Memory B cell (primary cell): ENCODE data around the gene STIP1.

Experiments
- ATAC-seq: fragments of 150-1000 bp; cut with Tn5 transposase; 2 replicates; pipeline ENCODE4 v1.10.0; 2021; ENCODE audit warnings: low read depth, mild to moderate bottlenecking, moderate library complexity
- DNase-seq, 2 donors: peaks; one replicate each; pipeline ENCODE4 v3.0.0; 2022; ENCODE audit warnings: low spot score in 2 of 2
- H3K27ac Mint-ChIP-seq: one replicate; pipeline ENCODE4 v1.8.0; 2022; ENCODE audit warnings: mild to moderate bottlenecking, moderate library complexity, mixed read lengths
- H3K27me3 Mint-ChIP-seq: one replicate; pipeline ENCODE4 v1.8.0; 2022; ENCODE audit warnings: mixed read lengths
- H3K36me3 Mint-ChIP-seq: one replicate; pipeline ENCODE4 v1.8.0; 2022; ENCODE audit warnings: mild to moderate bottlenecking, mixed read lengths
- H3K4me1 Mint-ChIP-seq: one replicate; pipeline ENCODE4 v1.8.0; 2022; ENCODE audit warnings: mixed read lengths
- H3K4me3 Mint-ChIP-seq: one replicate; pipeline ENCODE4 v1.8.0; 2022; ENCODE audit warnings: mild to moderate bottlenecking, moderate library complexity, mixed read lengths
- H3K9me3 Mint-ChIP-seq: one replicate; pipeline ENCODE4 v1.8.0; 2022; ENCODE audit warnings: mixed read lengths

Gene STIP1

DNA sequence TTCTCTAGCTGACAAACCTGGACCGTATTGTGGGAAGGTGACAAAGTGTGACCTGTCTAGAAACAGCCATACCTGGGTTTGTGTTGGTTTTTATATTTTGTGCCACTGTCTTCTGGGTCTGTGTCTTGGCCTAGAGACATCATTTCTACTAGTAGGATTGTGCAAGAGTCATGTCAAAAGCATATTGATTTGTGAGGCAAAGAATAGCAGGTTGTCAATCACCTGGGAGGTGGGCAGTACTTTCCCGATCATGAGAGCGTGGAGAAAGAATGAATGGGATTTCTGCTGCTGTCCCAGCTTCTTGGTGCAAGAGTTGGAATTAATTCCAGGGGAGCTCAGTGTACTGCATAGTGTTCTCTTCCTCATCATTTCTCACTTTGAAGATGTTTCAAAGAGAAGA is 15.6 kb downstream of the STIP1 start:
- H3K4me3 Mint-ChIP-seq = no peak overlapping the region
- H3K36me3 Mint-ChIP-seq = peaks cover 26% of the 10 kb centered on the region
- no peaks in the 10 kb centered on the region for H3K27me3 Mint-ChIP-seq
- H3K27ac Mint-ChIP-seq = no peak overlapping the region
- ATAC-seq (no peak), DNase-seq (no peak)
- peaks cover 15% of the 10 kb centered on the region for H3K4me1 Mint-ChIP-seq
- no peaks in the 10 kb centered on the region for H3K9me3 Mint-ChIP-seq

DNA sequence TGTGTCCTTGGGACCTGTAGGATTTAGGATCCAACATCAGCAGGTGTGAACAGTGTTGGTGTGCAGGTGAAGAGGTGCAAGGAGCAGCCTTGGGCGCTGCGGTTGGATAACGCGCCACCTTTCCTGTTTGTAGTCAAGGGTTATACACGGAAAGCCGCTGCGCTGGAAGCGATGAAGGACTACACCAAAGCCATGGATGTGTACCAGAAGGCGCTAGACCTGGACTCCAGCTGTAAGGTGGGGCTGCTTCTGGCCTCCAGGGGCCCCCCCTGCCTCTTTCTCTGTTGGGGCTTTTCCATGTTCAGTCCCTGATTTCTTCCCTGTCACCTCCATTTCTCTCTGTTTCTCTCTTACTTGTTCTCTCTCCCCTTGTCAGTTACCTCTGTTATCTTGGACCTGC is 17.0 kb downstream of the STIP1 start:
- Mint-ChIP-seq H3K4me3 (no peak overlapping the region), H3K4me1 (peaks cover 19% of the 10 kb centered on the region), H3K9me3 (no peaks in the 10 kb centered on the region), H3K36me3 (peaks cover 22% of the 10 kb centered on the region), H3K27ac (peak overlapping the region; percentile 70), H3K27me3 (no peaks in the 10 kb centered on the region)
- DNase-seq (no peak), ATAC-seq (no peak)

DNA sequence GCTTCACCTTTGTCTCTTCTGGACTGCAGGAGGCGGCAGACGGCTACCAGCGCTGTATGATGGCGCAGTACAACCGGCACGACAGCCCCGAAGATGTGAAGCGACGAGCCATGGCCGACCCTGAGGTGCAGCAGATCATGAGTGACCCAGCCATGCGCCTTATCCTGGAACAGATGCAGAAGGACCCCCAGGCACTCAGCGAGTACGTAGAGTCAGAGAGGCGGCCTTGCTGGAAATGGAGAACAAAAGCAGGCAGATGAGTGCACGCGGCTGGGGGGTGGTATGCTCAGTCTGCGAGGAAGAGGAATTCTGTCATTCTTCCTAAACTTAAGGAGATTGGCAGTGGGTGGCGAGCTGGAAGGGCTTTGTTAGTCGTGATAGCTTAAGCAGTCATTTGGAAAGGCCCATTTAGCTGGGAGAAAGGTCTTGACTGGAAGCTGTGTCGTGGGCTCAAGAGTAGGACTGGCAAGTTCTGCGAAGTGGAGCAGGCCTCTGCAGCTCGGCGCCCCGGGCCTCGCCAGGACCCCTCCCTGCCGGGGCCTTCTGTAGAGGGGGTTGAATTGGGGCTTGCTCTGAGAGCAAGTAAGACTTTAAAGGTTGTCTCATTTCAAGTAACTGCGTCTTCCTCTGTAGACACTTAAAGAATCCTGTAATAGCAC is 17.6 kb downstream of the STIP1 start:
- Mint-ChIP-seq H3K4me1 (peaks cover 23% of the 10 kb centered on the region), H3K27ac (peak overlapping the region; percentile 70), H3K27me3 (no peaks in the 10 kb centered on the region), H3K9me3 (no peaks in the 10 kb centered on the region), H3K4me3 (no peak overlapping the region), H3K36me3 (peaks cover 22% of the 10 kb centered on the region)
- ATAC-seq (no peak), DNase-seq (no peak)

DNA sequence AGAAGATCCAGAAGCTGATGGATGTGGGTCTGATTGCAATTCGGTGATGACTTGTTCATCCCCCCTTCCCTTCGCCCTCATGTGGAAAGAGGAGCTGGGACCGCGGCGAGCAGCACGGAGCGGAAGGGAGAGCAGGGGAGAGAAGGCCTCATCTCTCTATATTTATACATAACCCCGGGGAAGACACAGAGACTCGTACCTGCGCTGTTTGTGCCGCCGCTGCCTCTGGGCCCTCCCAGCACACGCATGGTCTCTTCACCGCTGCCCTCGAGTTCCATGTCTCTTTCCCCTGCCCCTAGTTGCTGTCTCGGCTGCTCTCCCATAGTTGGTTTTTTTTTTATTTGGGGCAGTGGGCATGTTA is 18.1 kb downstream of the STIP1 start:
- Mint-ChIP-seq H3K9me3 (no peaks in the 10 kb centered on the region), H3K36me3 (peaks cover 24% of the 10 kb centered on the region), H3K27ac (peak overlapping the region; percentile 80), H3K4me3 (no peak overlapping the region), H3K4me1 (peaks cover 27% of the 10 kb centered on the region), H3K27me3 (no peaks in the 10 kb centered on the region)
- ATAC-seq (no peak), DNase-seq (no peak)

DNA sequence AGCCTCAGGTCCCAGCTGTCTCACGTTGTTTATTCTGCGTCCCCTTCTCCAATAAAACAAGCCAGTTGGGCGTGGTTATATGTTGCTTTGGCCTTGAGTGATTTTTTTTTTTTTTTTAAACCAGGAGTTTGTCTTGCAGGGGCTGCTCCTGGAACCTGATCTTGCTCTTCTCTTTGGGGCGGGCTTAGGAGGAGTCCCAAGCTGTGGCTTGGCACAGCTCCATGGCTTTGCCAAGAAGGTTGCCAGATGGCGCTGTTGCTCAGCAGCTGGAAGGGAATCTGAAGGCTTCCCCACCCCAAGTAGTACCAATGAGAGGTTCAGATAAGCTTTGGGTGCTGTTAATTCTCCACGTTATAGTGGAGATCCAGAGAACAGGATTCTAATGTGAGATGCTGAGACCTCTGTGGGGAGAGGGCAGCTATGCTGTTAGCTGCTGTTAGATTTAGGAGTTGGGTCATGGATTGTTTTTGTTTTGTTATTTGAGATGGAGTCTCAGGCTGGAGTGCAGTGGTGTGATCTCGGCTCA is 18.6 kb downstream of the STIP1 start:
- H3K9me3 Mint-ChIP-seq = no peaks in the 10 kb centered on the region
- ATAC-seq (peak; percentile 67), DNase-seq (peak; percentile 70 to 75)
- peak overlapping the region; percentile 80 for H3K27ac Mint-ChIP-seq
- peaks cover 27% of the 10 kb centered on the region for H3K36me3 Mint-ChIP-seq
- peaks cover 31% of the 10 kb centered on the region for H3K4me1 Mint-ChIP-seq
- no peaks in the 10 kb centered on the region for H3K27me3 Mint-ChIP-seq
- H3K4me3 Mint-ChIP-seq = peak overlapping the region; percentile 63

DNA sequence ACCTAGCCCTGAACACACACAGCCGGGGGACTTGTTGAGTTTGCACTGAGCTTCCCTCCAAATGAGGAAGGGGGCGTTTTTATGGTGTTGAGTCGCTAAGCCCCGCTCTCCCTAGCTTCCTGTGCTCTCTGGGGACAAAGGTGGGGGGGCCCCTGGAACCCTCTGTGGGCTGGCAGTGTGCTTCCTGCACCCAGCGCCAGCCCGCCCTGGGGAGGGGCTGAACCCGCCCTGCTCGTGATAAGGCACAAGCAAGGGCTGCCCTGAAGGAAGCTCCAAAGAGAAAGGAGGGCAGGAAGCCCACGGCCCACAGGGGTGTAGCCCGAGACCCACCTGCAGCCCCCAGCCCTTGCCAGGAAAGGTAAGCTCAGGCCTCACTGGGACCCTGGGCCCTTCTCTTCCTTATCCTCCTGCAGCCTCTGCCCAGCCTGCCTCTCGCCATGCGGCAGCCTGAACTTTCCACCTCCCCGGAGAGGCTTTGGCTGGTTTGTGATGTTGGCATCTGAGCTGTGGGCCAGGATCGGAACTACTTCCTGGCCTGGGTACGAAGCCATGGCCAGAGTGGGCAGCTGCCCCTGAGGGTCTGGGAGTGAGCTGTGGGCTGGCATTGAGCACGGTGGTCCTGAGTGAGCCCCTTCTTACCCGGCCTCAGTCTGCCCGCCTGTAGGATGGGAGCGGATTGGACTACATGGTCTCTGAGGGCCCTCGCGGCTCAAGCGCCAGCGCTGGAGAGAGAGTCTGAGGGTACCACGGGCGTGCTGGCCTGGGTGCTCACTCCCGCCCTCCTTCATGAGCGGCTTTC is 20.7 kb downstream of the STIP1 start, which contains the start of gene FERMT3:
Gene FERMT3 (plus strand): TSS at position 265 of the 799 bp plus-strand sequence. CDS start 644 bp downstream, outside the sequence.
- DNase-seq = peak in 1 of 2 donors; percentile 50
- H3K27me3 Mint-ChIP-seq = no peaks in the 10 kb centered on the region
- peak; percentile 48 for ATAC-seq
- peak within 1 kb of the TSS; percentile 89 for H3K4me3 Mint-ChIP-seq
- peak within 1 kb of the TSS; percentile 86 for H3K27ac Mint-ChIP-seq
- H3K4me1 Mint-ChIP-seq = peaks cover 29% of the 10 kb centered on the region
- no peaks in the 10 kb centered on the region for H3K9me3 Mint-ChIP-seq
- peaks cover 23% of the 10 kb centered on the region for H3K36me3 Mint-ChIP-seq

DNA sequence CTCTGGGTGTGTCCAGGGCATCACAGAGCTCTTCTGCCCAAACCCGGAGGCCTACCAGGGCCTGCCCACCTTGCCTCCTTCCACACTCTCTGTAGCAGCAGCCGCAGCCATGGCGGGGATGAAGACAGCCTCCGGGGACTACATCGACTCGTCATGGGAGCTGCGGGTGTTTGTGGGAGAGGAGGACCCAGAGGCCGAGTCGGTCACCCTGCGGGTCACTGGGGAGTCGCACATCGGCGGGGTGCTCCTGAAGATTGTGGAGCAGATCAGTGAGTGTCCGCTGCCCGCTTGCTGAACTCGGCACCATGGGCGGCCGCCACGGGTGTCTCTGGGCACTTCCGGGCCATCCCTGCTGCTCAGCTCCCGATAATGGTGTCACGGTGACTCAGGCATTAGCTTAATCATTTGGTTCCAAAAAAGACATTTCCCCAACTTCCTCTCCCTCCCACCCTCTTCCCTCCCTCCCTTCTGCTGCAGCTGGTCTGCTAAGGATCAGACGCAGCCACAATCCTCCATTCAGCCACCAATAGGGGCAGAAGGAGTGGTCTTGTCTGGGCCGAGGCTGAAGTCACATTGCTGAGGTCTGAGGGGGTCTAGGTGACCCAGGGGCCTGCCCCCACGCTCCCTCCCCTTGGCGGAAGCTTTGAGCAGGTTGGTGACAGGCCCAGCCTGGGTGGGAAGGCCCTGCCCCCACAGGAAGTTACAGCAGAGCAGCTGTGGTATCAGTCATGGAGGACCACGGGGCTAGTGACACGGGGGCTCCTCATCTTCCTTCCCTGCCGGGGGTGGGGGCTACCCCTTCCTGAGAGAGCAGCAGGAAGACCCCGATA is 21.5 kb downstream of the STIP1 start:
- Mint-ChIP-seq H3K9me3 (no peaks in the 10 kb centered on the region), H3K4me3 (peak overlapping the region; percentile 89), H3K27ac (peak overlapping the region; percentile 86), H3K36me3 (peaks cover 27% of the 10 kb centered on the region), H3K27me3 (no peaks in the 10 kb centered on the region), H3K4me1 (peaks cover 36% of the 10 kb centered on the region)
- DNase-seq (peak in 1 of 2 donors; percentile 55), ATAC-seq (peak; percentile 68)

DNA sequence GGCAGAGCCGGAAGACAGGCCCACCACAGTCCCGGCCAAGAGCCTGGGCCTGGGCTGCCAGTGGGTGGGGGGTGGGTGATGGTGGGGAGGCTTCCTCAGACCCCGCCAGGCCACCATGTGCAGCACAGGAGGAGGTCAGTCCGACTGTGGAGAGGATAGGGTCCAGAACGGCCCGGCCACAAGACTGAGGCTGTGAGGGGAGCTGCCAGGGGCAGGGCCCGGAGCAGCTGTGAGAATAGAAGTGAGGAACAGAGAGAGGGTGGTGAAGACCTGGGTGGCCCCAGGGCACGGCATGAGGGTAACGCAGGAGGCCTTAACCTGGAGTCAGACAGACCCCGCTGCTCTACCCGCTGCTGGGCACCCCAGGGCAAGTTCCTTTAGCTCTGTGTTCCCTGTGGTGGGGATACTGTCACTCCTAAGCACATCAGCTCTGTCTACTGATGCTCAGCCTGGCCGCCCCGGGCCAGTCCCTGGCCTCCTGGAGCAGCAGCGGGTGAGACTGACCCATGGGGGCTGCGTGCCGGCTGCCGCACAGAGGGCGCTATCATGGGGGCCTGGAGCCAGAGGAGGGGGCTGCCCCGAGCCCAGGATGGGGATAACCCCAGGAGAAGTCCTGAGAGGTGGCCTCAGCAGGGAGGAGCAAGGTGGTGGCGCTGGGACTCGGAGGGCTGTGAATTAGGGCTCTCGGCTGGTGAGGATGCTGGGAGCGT is 22.3 kb downstream of the STIP1 start:
- DNase-seq = no peak
- no peak for ATAC-seq
- Mint-ChIP-seq H3K27me3 (no peaks in the 10 kb centered on the region), H3K9me3 (no peaks in the 10 kb centered on the region), H3K36me3 (peaks cover 28% of the 10 kb centered on the region), H3K4me1 (peaks cover 39% of the 10 kb centered on the region), H3K27ac (peak overlapping the region; percentile 86), H3K4me3 (peak overlapping the region; percentile 89)

DNA sequence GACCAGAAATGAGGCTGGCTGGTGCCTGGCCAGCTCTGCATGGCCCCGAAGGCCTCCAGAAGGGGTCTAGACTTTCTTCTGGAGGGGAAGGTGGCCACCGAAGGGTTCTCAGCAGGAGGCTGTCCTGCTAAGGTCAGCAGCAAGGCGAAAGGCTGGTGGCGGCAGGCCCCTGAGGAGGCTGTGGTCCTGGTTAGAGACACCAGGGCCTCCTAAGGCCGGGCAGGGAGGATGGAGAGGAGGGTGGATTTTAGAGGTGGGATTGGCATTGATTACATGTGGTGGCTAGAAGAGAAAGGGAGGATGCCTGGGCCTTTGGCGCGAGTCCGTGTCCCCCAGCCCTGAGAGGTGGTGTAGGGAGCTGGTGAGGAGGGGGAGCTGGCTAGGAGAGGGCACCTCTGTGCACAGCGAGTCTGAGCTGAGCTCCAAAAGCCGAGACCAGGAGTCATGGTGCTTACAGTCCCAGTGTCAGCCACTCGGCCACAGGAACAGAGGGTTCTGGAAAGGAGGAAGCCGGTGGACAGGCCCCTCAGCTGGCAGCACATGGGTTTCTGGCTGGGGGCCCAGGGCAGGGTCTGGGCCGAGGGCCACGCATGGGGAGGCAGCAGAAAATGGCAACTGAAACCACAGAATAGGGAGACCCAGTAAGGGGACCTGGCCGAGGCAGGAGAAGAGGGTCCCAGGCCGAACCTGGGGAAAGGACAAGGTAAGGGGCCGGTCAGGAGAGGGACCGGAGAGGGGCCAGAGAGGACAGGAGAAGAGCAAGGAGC is 23.0 kb downstream of the STIP1 start:
- ATAC-seq (no peak), DNase-seq (no peak)
- peaks cover 43% of the 10 kb centered on the region for H3K4me1 Mint-ChIP-seq
- no peaks in the 10 kb centered on the region for H3K9me3 Mint-ChIP-seq
- H3K27ac Mint-ChIP-seq = peak overlapping the region; percentile 86
- no peaks in the 10 kb centered on the region for H3K27me3 Mint-ChIP-seq
- peaks cover 25% of the 10 kb centered on the region for H3K36me3 Mint-ChIP-seq
- H3K4me3 Mint-ChIP-seq = peak overlapping the region; percentile 58

DNA sequence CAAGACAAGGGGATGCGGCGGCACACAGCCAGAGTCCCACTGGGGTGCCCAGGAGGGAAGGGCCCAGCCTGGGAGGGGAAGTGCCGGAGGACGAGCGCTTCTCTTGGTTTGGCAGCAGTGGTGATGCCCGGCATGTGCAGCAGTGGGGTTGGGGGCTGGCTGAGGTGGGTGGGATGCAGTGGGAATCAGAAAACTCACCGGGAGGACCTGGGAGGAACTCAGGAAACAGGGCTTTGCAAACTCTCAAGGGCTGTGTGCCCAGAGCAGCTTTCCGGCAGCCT is 23.5 kb downstream of the STIP1 start:
- Mint-ChIP-seq H3K27ac (no peak overlapping the region), H3K9me3 (no peaks in the 10 kb centered on the region), H3K36me3 (peaks cover 21% of the 10 kb centered on the region), H3K4me3 (no peak overlapping the region), H3K27me3 (no peaks in the 10 kb centered on the region), H3K4me1 (peaks cover 41% of the 10 kb centered on the region)
- DNase-seq (no peak), ATAC-seq (no peak)

DNA sequence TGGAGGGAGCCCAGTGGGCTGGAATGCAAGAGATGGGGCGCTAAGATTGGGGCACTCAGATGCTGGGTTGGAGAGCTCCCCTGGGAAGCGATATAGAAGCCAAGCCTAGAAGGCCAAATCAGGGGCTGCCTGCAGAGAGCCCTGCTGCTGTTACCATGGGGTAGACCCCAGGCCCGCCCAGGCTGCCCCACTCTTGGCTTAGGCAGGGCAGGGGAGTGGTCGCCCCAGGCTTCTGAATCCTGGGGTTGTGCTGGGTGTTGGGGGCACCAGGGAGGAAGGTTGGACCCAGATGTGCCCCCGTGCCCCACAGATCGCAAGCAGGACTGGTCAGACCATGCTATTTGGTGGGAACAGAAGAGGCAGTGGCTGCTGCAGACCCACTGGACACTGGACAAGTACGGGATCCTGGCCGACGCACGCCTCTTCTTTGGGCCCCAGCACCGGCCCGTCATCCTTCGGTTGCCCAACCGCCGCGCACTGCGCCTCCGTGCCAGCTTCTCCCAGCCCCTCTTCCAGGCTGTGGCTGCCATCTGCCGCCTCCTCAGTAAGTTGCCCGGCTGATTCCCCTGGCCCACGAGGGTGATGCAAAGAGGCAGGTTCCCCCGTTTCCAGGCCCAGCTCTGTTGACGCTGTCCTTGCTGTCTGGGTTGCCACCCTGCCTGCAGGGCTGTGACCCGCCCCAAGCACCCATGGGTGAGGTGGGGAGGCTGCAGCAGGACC is 24.5 kb downstream of the STIP1 start:
- no peak overlapping the region for H3K4me3 Mint-ChIP-seq
- no peaks in the 10 kb centered on the region for H3K9me3 Mint-ChIP-seq
- H3K27me3 Mint-ChIP-seq = no peaks in the 10 kb centered on the region
- ATAC-seq (no peak), DNase-seq (no peak)
- H3K27ac Mint-ChIP-seq = no peak overlapping the region
- H3K4me1 Mint-ChIP-seq = peaks cover 38% of the 10 kb centered on the region
- peaks cover 24% of the 10 kb centered on the region for H3K36me3 Mint-ChIP-seq

DNA sequence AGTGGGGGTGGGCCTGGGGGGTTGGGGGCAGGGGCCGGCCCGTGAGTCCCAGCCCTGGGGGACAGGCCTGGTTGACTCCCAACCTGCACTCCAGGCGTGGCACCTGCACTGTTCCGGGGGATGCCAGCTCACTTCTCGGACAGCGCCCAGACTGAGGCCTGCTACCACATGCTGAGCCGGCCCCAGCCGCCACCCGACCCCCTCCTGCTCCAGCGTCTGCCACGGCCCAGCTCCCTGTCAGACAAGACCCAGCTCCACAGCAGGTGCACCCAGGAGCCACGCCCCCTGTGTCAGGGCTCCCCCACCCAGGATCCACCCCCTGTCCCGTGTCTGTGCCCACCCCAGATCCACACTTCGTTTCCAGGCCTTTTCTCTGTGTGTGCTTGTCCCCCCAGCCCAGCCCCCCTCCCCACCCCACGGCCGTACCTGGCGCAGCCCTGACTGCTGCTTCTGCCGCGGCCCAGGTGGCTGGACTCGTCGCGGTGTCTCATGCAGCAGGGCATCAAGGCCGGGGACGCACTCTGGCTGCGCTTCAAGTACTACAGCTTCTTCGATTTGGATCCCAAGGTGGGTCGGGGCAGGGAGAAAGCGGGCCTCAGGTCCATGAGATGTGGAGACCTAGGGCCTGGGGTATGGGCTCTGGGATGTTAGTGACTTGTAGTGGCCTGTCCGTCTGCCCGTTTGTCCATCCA is 25.4 kb downstream of the STIP1 start:
- ATAC-seq = no peak
- Mint-ChIP-seq H3K27ac (no peak overlapping the region), H3K9me3 (no peaks in the 10 kb centered on the region), H3K27me3 (no peaks in the 10 kb centered on the region), H3K4me3 (no peak overlapping the region), H3K36me3 (peaks cover 24% of the 10 kb centered on the region), H3K4me1 (peaks cover 34% of the 10 kb centered on the region)
- no peak for DNase-seq
